GM18511 (cell line): Measurements from ENCODE around the gene CHID1.

ENCODE experiments used
- ATAC-seq: cut with Tn5 transposase; IDR thresholded peaks from one replicate; pipeline ENCODE4 v1.9.1; 2021; ENCODE audit warnings: mild to moderate bottlenecking, moderate library complexity; ENCODE audit not compliant: unreplicated experiment

Gene CHID1

GRCh38 chr11:911031-911889, 650 bp upstream of the CHID1 start:
- peak; percentile 48 for ATAC-seq

- ATAC-seq, result no peak
These were observed 494 bp downstream of the CHID1 start for GRCh38 chr11:910044-910588.

- no peak for ATAC-seq
These were observed 1.2 kb downstream of the CHID1 start for GRCh38 chr11:909406-909805.

DNA sequence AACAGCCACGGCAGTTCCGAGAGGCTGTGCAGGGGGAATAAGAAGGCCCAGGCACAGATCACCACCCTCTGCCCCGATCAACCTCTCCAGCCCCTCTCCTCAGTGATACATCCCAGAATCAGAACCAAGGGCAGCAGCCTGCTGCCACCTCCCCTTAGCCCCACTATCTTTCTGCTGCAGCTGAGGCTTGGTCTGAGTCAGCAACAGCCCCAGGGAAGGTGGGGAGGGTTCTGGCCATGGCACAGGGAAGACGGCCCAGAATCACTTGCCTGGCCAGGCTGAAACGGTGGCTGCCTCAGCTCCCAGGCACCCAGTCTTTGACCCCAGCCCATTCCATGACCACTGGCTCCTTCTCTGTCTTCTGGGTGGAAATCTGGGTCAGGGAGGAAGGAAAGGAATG, 2.3 kb downstream of the CHID1 start:
- ATAC-seq, result no peak

DNA sequence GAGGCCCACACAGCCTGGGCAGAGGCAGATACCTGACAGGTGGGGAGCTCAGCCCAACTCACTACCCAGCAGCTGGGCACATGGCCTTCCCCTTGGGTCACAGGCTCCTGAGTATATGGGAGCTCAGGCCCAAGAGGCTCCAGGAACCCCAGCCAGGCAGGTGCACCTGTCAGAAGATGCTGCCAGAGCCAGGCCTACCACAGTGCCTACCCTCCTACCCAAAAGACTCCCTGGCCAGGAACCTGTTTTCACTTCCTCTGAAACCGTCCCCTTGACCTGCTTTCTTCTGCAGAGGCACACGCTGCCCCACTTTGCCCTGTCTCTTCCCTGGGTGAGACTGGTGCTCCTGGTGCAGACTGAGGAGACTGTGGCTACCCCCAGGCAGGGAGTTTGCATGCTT, 2.9 kb downstream of the CHID1 start:
- no peak for ATAC-seq

- no peak for ATAC-seq
These were observed 4.7 kb downstream of the CHID1 start for GRCh38 chr11:905952-906351.

DNA sequence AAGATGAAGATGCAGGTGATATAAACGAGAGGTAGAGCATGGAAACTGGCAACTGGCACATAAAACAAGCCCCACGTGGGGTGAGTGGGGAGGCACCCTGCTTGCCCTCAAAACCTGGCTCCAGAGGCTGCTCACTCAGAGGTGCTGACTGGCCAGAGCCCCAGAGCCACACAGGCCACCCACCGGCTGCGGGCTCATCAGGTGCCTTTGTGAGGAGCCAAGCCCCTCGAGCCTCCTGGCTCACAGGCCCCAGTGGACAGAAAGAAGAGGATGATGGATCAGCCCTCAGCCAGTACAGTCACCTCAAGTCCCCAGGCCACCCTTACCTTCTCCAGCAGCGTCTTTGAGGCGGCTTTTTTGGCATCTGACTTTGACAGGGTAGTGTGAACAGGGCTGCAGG, 6.2 kb downstream of the CHID1 start:
- no peak for ATAC-seq

GRCh38 chr11:901452-902061, 9.1 kb downstream of the CHID1 start:
- ATAC-seq, result no peak

GRCh38 chr11:900545-900944, 10.1 kb downstream of the CHID1 start:
- no peak for ATAC-seq

GRCh38 chr11:899724-900123, 10.9 kb downstream of the CHID1 start:
- ATAC-seq, result no peak

DNA sequence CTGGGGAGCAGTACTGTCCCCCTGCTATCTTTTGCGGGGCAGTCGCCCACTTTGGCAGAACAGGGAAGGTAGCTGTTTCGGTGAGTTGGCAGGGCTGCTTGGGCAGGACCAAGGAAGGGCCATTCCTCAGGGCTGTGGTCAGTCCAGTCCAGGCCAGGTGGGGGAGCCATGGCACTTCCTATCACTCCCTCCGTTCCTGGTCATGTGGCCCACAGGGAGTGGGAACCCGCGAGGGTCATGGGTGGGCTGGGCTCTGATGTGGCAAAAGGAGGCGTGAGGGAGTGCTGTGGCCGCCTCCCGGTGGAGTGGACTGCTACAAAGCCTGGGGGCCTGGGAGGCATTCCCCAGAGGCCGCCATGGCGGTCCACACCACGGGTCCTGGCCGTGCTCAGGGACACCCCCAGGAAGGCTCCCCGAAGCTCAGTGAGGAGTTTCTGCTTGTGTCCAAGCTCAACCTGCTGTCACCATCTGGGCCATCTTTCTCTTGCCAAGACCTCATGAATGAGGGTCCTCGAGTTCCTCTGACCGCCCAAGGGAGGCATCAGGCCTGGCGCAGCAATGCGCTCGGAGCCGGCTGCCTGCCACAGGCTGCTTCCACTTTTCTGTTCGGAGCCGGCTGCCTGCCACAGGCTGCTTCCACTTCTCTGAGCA, 11.9 kb downstream of the CHID1 start:
- ATAC-seq, result no peak

DNA sequence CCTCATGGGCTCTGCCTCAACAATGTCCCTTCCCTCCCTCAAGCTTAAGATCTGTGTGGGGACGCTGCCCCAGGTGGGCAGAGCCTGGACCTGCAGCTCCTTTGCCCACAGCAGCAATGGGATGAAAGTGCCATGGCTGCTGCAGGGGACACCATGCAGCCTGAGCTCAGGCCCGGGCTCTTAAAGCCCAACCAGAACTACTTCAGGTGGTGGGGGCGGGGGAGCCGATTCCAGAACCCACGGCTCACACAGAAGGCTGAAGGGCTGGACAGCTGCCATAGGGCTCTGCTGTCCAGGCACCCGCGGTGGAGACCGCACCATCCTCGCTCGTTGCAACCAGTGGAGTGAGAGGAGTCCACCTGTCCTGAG, 12.5 kb downstream of the CHID1 start:
- no peak for ATAC-seq

DNA sequence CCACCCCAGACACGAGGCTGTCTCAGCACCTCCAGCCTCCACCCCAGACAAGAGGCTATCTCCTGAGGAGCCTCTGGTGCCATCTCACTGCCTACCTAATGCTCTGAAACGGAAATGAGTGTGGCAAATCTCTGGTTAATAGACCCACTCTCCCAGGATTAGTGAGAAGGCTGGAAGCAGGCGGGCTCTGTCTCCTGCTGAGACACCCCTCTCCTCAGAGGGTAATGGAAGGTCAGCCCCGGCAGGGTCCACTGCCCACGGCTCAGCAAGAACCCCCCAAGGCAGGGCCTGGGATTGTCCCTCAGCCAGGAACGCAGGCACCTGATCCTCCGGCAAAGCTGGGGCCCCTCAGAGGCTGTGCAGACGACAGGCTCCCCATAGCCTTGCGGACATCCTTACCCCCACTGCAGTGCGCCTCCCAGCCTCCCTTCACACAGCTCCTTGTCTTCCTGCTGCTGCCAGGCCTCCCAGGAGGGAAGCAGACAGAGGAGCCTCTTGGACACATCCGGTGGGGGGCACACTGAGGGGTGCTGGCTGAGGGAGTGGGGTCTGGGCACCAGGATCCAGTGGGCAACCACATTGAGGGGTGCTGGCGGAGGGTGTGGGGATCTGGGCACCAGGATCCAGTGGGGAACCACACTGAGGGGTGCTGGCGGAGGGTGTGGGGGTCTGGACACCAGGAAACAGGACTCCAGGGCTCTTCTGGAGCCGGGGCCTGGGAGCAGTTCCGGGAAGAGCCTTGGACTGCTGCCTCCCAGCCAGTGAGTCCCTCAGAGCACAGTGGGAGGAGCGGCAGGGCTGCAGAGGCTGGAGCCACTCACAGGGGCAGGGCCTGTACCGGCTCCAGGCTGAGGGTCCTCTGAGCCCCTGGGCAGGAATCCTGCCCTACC, 13.1 kb downstream of the CHID1 start:
- ATAC-seq, result no peak

DNA sequence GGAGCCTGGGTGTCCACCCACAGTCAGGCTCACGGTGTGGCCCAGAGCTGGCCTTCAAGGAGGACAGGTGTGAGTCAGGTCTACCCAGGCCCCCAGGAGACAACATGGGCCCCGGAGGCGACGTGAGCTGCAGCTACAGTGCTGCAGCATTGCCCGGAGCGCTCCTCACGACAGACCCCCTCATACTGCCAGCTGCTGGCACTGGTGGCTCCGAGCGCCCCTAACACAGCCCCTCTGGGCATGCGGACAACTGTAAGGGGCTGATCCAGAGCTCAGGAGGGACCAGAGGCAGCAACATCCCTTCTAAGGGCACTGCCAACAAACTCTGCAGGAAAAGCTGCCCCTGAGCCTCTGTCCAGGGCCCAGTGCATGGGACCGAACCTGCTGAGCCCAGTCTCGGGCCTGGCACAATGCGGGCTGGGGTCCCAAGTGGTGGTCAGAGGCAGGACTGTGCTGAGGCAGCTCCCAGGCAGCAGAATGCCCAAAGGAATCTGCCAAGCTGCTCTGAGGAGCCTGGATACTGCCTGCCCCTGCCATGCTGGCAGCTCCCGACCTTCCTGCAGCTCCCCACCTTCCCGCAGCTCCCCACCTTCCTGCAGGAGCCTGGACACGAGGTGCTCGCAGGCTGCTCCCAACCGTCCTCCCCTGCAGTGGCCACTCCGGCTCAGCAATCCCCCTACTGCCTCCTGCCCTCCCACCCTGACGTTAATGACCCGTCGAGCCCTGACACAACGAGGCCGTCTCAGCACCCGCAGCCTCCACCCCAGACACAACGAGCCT, 15.1 kb downstream of the CHID1 start:
- ATAC-seq, result no peak

GRCh38 chr11:894575-895201, 15.9 kb downstream of the CHID1 start:
- ATAC-seq, result no peak

DNA sequence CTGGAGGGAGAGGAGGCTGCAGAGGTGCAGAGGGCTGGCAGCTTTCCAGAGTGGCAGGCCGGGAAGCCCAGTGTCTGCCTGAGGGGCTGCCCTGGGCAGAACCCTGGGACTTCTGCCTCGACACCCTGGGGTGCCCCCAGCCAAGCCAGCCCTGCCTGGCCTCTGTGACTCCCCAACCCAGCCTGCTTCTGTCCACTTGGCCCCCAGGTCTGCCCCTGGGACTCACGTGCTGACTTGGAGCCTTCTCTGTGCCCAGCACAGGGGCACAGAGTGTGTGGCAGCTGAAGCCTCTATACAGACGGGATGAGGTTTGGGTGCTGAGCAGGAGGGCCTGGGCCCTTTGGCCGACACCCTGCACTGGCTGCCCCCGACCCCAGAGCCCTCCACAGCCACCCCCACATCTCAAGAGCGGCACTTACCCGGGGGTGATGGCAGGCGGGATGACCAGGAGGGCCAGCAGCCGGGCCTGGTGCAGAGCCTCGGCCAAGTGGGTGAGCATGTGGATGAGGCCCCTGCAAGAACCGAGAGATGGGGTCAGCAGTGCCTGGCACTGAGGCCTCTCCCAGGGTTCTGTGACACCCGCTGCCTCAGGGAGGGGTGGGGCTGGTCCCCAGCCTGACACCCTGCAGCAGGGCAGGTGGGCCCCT, 17.5 kb downstream of the CHID1 start:
- ATAC-seq, result no peak

DNA sequence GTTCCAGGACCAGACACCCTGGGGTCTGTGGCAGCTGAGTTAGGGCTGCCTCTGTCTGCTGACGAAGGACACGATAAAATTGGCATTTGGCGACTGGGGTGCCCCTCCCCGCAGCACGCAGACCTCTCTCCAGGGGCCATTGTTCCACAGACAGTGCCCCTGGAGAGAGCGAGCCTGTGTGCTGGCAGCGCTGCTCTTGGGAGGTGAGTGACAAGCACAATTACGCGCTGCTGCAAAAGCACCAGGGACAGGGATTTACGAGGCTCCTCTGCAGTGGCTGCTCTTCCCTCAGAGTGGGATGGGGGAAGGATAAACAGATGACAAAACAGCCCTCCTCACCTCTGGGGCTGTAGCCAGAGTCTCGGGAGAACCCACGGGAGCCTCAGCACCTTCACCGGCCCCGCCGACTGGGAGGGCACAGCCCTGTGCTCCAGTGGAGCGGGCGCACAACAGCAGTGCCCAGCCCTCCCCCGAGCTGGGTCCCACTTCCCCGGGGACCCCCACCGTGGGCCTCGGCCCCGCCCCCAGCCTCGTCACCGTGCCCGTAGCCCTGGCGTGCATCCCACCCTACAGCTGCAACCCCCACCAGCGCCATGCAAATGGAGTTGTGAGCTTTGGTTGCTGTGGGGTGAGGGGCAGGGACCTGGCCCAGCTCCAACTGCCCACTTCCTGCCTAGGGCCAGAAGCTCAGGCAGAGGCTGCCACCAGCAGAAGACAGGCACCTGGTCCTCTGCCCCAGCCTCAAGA, 19.6 kb downstream of the CHID1 start:
- ATAC-seq, result no peak

GRCh38 chr11:889687-890475, 20.7 kb downstream of the CHID1 start:
- no peak for ATAC-seq
